Measurements from ENCODE around the gene ZNF577. TPM values are rescaled to one million over a fixed set of nuclear protein-coding genes. Genes with fewer than 3 reads are reported as not detected.
"Not testable (repeated sequence)": the region's sequence is repeated elsewhere in the genome, so short reads cannot be mapped to it uniquely, and the experiment has no call there.

The ZNF577 gene
- total and polyA plus RNA-seq, 3 experiments from 2014 or later = 4.6 to 5.2 (median 4.8) TPM

DNA sequence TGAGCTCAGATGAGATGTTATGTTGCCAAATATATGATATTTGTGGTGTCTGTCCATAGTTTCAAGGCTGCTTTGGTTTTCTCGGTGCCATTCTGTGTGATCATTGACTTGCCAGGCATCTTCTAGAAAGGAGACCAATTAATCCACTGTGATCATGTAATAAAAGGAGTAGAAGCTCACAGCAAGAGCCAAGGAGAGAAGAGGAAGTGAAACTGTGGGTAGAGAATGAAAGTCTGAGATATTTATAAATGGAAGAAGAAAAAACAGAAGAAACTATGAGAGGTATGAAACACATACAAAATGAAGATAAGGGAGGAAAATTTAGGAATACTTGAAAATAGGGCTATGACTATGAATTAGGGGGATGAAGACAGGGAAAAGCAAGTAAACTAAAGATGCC lies 28.4 kb upstream of the ZNF577 start:
- H3K27ac ChIP-seq (ENCODE audit: low read depth, low read length) = no peak overlapping the region
- no peaks in the 10 kb centered on the region for H3K4me1 Mint-ChIP-seq
- no peaks in the 10 kb centered on the region for H3K4me1 ChIP-seq (ENCODE audit: insufficient read depth, low read length)
- no peak overlapping the region for H3K4me3 ChIP-seq (ENCODE audit: low read length)
- H3K36me3 ChIP-seq (ENCODE audit: insufficient read depth, low read length) = no peaks in the 10 kb centered on the region
- no peak overlapping the region for H3K27ac Mint-ChIP-seq
- CTCF ChIA-PET = no interaction called here
- H3K4me3 Mint-ChIP-seq = no peak overlapping the region
- peaks cover 54 to 94% (median 85%) of the 10 kb centered on the region in 5 donors for H3K9me3 Mint-ChIP-seq
- H3K36me3 Mint-ChIP-seq = peaks cover 9 to 33% (median 21%) of the 10 kb centered on the region in 3 donors
- H3K9me3 ChIP-seq (ENCODE audit: low read length) = peaks cover 39% of the 10 kb centered on the region
- peaks cover 3 to 4% of the 10 kb centered on the region in 2 donors for H3K27me3 Mint-ChIP-seq
- POLR2A ChIA-PET = no interaction called here
- no peak for DNase-seq
- H3K27me3 ChIP-seq (ENCODE audit: insufficient read depth, low read length, poor library complexity, severe bottlenecking) = no peaks in the 10 kb centered on the region

DNA sequence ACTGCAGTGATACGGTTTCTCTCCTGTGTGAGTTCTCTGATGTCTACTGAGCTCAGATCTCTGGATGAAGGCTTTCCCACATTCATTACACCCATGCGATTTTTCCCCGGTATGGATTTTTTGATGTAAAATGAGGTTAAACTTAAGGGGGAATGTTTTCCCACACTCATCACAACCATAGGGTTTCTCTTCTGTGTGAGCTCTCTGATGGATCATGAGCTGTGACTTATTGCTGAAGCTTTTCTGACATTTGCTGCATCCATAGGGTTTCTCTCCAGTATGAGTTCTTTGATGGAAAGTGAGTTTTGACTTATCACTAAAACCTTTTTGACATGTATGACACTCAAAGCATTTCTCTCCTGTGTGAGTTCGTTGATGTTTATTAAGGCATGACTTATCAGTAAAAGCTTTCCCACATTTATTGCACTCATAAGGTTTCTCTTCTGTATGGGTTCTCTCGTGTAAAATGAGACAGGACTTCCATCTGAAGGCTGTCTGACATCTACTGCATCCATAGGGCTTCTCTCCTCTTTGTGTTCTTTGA lies 27.6 kb upstream of the ZNF577 start:
- Histone ChIP-seq H3K4me1 (ENCODE audit: insufficient read depth, low read length) (no peaks in the 10 kb centered on the region), H3K27ac (ENCODE audit: low read depth, low read length) (no peak overlapping the region), H3K4me3 (ENCODE audit: low read length) (no peak overlapping the region), H3K27me3 (ENCODE audit: insufficient read depth, low read length, poor library complexity, severe bottlenecking) (no peaks in the 10 kb centered on the region), H3K36me3 (ENCODE audit: insufficient read depth, low read length) (no peaks in the 10 kb centered on the region), H3K9me3 (ENCODE audit: low read length) (peaks cover 32% of the 10 kb centered on the region)
- peaks cover 9 to 41% (median 18%) of the 10 kb centered on the region in 3 donors for H3K36me3 Mint-ChIP-seq
- no peaks in the 10 kb centered on the region for H3K4me1 Mint-ChIP-seq
- no peak overlapping the region for H3K4me3 Mint-ChIP-seq
- peaks cover 49 to 94% (median 84%) of the 10 kb centered on the region in 5 donors for H3K9me3 Mint-ChIP-seq
- peaks cover 6 to 8% of the 10 kb centered on the region in 2 donors for H3K27me3 Mint-ChIP-seq
- no peak for DNase-seq
- H3K27ac Mint-ChIP-seq = no peak overlapping the region
- ChIA-PET CTCF (no interaction called here), POLR2A (no interaction called here)

DNA sequence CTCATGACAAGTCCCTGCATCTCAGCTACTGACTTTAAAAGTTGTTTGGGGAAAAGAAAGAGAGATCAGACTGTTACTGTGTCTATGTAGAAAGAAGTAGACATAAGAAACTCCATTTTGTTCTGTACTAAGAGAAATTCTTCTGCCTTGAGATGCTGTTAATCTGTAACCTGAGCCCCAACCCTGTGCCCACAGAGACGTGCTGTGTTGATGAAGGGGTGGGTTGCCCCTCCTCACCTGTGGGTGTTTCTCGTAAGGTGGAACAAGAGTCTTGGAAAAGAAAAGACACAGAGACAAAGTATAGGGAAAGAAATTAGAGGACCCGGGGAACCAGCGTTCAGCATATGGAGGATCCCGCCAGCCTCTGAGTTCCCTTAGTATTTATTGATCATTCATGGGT lies 20.2 kb upstream of the ZNF577 start:
- H3K27me3 Mint-ChIP-seq = peaks cover 32 to 38% of the 10 kb centered on the region in 2 donors
- H3K27ac ChIP-seq (ENCODE audit: low read depth, low read length); H3K4me3 Mint-ChIP-seq; H3K27me3 ChIP-seq (ENCODE audit: insufficient read depth, low read length, poor library complexity, severe bottlenecking); CTCF ChIA-PET; POLR2A ChIA-PET; H3K36me3 ChIP-seq (ENCODE audit: insufficient read depth, low read length); H3K27ac Mint-ChIP-seq; DNase-seq; H3K4me3 ChIP-seq (ENCODE audit: low read length); H3K9me3 ChIP-seq (ENCODE audit: low read length): not testable (repeated sequence)
- peaks cover 45 to 83% (median 72%) of the 10 kb centered on the region in 5 donors for H3K9me3 Mint-ChIP-seq
- peaks cover 14 to 22% (median 21%) of the 10 kb centered on the region in 3 donors for H3K4me1 Mint-ChIP-seq
- H3K4me1 ChIP-seq (ENCODE audit: insufficient read depth, low read length) = peaks cover 12% of the 10 kb centered on the region
- peaks cover 4 to 54% (median 26%) of the 10 kb centered on the region in 3 donors for H3K36me3 Mint-ChIP-seq

DNA sequence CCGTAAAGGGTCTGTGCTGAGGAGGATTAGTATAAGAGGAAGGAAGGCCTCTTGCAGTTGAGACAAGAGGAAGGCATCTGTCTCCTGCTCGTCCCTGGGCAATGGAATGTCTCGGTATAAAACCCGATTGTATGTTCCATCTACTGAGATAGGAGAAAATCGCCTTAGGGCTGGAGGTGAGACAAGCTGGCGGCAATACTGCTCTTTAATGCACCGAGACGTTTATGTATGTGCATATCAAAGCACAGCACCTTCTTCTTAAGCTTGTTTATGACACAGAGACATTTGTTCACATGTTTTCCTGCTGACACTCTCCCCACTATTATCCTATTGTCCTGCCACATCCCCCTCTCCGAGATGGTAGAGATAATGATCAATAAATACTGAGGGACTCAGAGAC lies 18.4 kb upstream of the ZNF577 start:
- H3K27ac ChIP-seq (ENCODE audit: low read depth, low read length); CTCF ChIA-PET; H3K4me3 ChIP-seq (ENCODE audit: low read length); DNase-seq; H3K27me3 ChIP-seq (ENCODE audit: insufficient read depth, low read length, poor library complexity, severe bottlenecking); POLR2A ChIA-PET; H3K36me3 ChIP-seq (ENCODE audit: insufficient read depth, low read length): not testable (repeated sequence)
- Histone ChIP-seq H3K4me1 (ENCODE audit: insufficient read depth, low read length) (peaks cover 14% of the 10 kb centered on the region), H3K9me3 (ENCODE audit: low read length) (peaks cover 17% of the 10 kb centered on the region)
- H3K9me3 Mint-ChIP-seq = peaks cover 39 to 85% (median 72%) of the 10 kb centered on the region in 5 donors
- peaks cover 18 to 29% (median 27%) of the 10 kb centered on the region in 3 donors for H3K4me1 Mint-ChIP-seq
- peaks cover 32 to 33% of the 10 kb centered on the region in 2 donors for H3K27me3 Mint-ChIP-seq
- H3K36me3 Mint-ChIP-seq = peaks cover 9 to 65% (median 40%) of the 10 kb centered on the region in 3 donors
- peak overlapping the region in 5 of 7 donors; percentile 8 to 51 (median 37) for H3K4me3 Mint-ChIP-seq
- peak overlapping the region in 1 of 8 donors; percentile 57 for H3K27ac Mint-ChIP-seq

- Mint-ChIP-seq H3K4me1 (peaks cover 18 to 33% (median 27%) of the 10 kb centered on the region in 3 donors), H3K27me3 (peaks cover 32% of the 10 kb centered on the region in 2 donors), H3K4me3 (peak overlapping the region in 5 of 7 donors; percentile 13 to 99 (median 27)), H3K9me3 (peaks cover 39 to 88% (median 72%) of the 10 kb centered on the region in 5 donors), H3K36me3 (peaks cover 9 to 65% (median 45%) of the 10 kb centered on the region in 3 donors)
- POLR2A ChIA-PET; H3K27ac Mint-ChIP-seq; DNase-seq; CTCF ChIA-PET; H3K36me3 ChIP-seq (ENCODE audit: insufficient read depth, low read length); H3K27ac ChIP-seq (ENCODE audit: low read depth, low read length); H3K27me3 ChIP-seq (ENCODE audit: insufficient read depth, low read length, poor library complexity, severe bottlenecking): not testable (repeated sequence)
- peaks cover 22% of the 10 kb centered on the region for H3K9me3 ChIP-seq (ENCODE audit: low read length)
- H3K4me3 ChIP-seq (ENCODE audit: low read length) = peak overlapping the region; percentile 8
- peaks cover 14% of the 10 kb centered on the region for H3K4me1 ChIP-seq (ENCODE audit: insufficient read depth, low read length)
Observed at GRCh38 chr19:51905639-51906038, 17.9 kb upstream of the ZNF577 start.

DNA sequence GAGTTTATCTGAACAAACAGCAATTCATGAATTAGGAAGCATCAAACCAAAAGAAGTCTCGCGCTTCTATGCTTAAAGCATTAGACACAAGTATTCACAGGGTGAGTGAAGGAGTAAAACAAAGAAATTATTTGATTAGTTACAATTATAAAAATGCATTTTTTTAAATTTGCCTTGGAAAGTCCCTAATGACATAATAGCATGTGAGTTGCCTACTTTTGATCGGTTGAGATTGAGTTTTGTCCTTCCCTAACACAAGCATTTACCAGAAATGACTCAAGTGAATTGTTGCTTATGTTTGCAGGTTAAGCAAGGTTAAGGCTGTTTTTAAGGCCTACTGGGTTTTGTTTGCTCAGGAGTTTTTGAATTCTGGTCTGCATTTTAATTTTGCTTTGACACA lies 17.5 kb upstream of the ZNF577 start:
- H3K4me1 Mint-ChIP-seq = peaks cover 18 to 35% (median 27%) of the 10 kb centered on the region in 3 donors
- H3K36me3 Mint-ChIP-seq = peaks cover 11 to 66% (median 48%) of the 10 kb centered on the region in 3 donors
- no peak for DNase-seq
- ChIA-PET CTCF (no interaction called here), POLR2A (no interaction called here)
- H3K27me3 Mint-ChIP-seq = peaks cover 28 to 29% of the 10 kb centered on the region in 2 donors
- Histone ChIP-seq H3K4me3 (ENCODE audit: low read length) (peak overlapping the region; percentile 8), H3K36me3 (ENCODE audit: insufficient read depth, low read length) (peaks cover 3% of the 10 kb centered on the region), H3K9me3 (ENCODE audit: low read length) (peaks cover 26% of the 10 kb centered on the region), H3K27ac (ENCODE audit: low read depth, low read length) (no peak overlapping the region), H3K4me1 (ENCODE audit: insufficient read depth, low read length) (peaks cover 14% of the 10 kb centered on the region), H3K27me3 (ENCODE audit: insufficient read depth, low read length, poor library complexity, severe bottlenecking) (no peaks in the 10 kb centered on the region)
- H3K27ac Mint-ChIP-seq = peak overlapping the region in 7 of 8 donors; percentile 1 to 97 (median 96)
- H3K9me3 Mint-ChIP-seq = peaks cover 39 to 88% (median 72%) of the 10 kb centered on the region in 5 donors
- peak overlapping the region; percentile 90 to 100 (median 99) for H3K4me3 Mint-ChIP-seq

DNA sequence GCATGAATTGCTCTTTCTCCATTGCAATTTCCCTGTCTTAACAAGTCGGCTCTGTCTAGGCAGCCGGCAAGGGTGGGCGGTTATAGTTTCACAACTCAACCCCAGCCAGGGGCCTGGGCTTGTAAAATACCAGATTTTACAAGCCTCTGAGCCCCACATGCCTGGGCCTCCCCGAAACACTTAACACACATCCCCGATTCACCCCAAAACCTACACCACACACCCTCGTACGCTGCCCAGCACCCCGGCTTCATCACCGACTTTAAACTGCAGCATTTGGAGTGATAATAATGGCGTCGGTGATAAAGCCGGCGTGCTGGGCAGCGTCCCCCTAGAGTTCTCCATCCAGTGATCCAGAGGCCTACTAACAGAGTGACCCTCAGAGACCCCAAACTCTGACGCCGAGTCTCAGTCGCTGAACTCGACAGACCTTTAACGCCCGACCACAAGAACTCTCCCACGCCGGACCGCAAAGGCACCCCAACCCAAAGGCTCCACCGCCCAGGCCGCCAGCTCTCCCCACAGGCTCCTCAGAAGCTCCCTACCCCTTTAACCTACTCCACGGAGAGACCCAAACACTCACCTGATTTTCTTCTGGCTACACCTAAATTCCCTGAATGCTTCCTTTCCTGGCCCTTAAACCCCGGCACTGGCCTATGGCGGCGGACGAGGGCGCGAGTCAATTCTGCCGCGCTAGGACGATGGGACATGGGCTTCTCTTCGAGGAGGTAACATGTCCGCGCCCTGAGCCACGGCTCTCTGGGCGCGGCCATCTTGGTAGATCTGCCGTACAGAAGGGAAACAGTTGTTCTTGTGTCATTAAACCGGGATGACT lies 16.8 kb upstream of the ZNF577 start, which contains the start of gene ZNF649:
ZNF649 (minus strand) TSS at position 687 of the 835 bp plus-strand sequence. CDS start 4,910 bp downstream, outside the sequence.
- peaks cover 20 to 37% (median 27%) of the 10 kb centered on the region in 3 donors for H3K4me1 Mint-ChIP-seq
- Histone ChIP-seq H3K27me3 (ENCODE audit: insufficient read depth, low read length, poor library complexity, severe bottlenecking) (no peaks in the 10 kb centered on the region), H3K27ac (ENCODE audit: low read depth, low read length) (peak within 1 kb of the TSS; percentile 87), H3K36me3 (ENCODE audit: insufficient read depth, low read length) (peaks cover 9% of the 10 kb centered on the region), H3K4me3 (ENCODE audit: low read length) (peak within 1 kb of the TSS; percentile 95), H3K9me3 (ENCODE audit: low read length) (peaks cover 32% of the 10 kb centered on the region), H3K4me1 (ENCODE audit: insufficient read depth, low read length) (peaks cover 14% of the 10 kb centered on the region)
- ChIA-PET POLR2A (no interaction called here), CTCF (no interaction called here)
- H3K27ac Mint-ChIP-seq = peak within 1 kb of the TSS; percentile 1 to 97 (median 96)
- peaks cover 35 to 89% (median 74%) of the 10 kb centered on the region in 5 donors for H3K9me3 Mint-ChIP-seq
- peaks cover 23 to 26% of the 10 kb centered on the region in 2 donors for H3K27me3 Mint-ChIP-seq
- peak within 1 kb of the TSS; percentile 90 to 100 (median 99) for H3K4me3 Mint-ChIP-seq
- peak; percentile 56 to 86 (median 73) for DNase-seq
- peaks cover 17 to 70% (median 53%) of the 10 kb centered on the region in 3 donors for H3K36me3 Mint-ChIP-seq

DNA sequence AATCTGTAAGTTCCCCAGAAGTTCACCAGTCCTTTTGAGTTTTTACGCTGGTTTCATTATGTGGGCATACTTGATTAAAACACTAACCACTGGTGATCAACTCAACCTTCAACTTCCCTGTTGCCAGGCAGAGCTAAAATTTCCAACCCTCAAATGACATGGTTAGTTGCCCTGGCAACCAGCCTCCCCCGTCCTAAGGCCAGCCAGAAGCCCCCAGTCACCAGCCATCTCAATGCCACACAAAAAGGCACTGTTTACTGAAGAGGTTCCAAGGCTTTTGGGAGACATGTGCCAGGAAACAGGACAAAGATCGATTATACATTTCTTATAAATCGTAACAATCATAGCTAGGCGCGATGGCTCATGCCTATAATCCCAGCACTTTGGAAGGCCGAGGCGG lies 15.4 kb upstream of the ZNF577 start:
- POLR2A ChIA-PET = no interaction called here
- DNase-seq = no peak
- H3K27ac ChIP-seq (ENCODE audit: low read depth, low read length) = no peak overlapping the region
- peaks cover 14% of the 10 kb centered on the region for H3K4me1 ChIP-seq (ENCODE audit: insufficient read depth, low read length)
- H3K9me3 Mint-ChIP-seq = peaks cover 31 to 91% (median 78%) of the 10 kb centered on the region in 5 donors
- H3K4me1 Mint-ChIP-seq = peaks cover 20 to 37% (median 27%) of the 10 kb centered on the region in 3 donors
- CTCF ChIA-PET = no interaction called here
- peaks cover 21% of the 10 kb centered on the region for H3K36me3 ChIP-seq (ENCODE audit: insufficient read depth, low read length)
- H3K27ac Mint-ChIP-seq = peak overlapping the region in 1 of 8 donors; percentile 80
- peaks cover 41% of the 10 kb centered on the region for H3K9me3 ChIP-seq (ENCODE audit: low read length)
- peak overlapping the region; percentile 90 to 100 (median 99) for H3K4me3 Mint-ChIP-seq
- peak overlapping the region; percentile 8 for H3K4me3 ChIP-seq (ENCODE audit: low read length)
- no peaks in the 10 kb centered on the region for H3K27me3 ChIP-seq (ENCODE audit: insufficient read depth, low read length, poor library complexity, severe bottlenecking)
- peaks cover 18 to 78% (median 62%) of the 10 kb centered on the region in 3 donors for H3K36me3 Mint-ChIP-seq
- H3K27me3 Mint-ChIP-seq = peaks cover 13 to 17% of the 10 kb centered on the region in 2 donors
